Measurements from ENCODE around the gene GPR142.
A peak's percentile ranks its signal among the peaks of the same experiment; 100 is the strongest.

The GPR142 gene

DNA sequence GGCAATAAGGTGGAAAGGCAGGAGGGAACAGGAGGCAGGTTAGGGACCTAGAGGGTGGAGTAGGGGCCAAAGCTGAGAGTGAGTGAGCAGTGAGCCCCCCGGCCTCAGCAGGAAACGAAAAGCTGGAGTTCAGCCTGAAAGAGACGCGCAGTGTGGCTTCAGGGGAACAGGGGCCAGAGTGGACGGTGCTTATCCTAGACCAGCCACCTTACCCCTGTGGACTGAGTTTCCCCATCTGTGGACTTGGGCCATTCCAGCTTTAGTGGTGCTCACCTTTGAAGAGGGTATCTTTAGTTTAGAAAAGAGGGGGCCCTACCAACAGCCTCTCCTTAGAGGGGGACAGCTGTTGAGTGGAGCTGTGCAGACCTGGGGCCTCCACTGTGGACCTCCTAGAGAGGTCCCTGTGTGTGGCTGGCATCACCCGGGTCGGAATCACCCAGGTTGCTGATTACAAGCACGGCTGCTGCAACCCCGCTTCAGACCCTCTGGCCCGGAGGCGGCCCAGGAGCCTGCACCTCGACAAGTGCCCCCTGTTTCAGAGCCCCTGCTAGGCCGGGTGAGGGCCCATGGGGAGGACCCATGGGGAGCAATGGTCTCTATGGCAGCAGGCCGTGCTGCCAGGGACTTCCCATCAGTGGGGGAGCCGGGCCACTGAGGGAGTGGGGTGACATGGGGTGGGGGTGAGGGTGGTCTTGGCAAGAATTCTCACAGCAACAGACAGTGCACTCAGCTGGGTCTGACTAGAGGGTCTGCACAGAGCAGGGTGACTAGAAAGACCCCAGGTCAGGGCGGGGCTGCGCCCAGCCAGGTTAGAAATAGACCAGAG, 2.6 kb downstream of the GPR142 start:
- DNase-seq (ENCODE audit: low read depth) = no peak

DNA sequence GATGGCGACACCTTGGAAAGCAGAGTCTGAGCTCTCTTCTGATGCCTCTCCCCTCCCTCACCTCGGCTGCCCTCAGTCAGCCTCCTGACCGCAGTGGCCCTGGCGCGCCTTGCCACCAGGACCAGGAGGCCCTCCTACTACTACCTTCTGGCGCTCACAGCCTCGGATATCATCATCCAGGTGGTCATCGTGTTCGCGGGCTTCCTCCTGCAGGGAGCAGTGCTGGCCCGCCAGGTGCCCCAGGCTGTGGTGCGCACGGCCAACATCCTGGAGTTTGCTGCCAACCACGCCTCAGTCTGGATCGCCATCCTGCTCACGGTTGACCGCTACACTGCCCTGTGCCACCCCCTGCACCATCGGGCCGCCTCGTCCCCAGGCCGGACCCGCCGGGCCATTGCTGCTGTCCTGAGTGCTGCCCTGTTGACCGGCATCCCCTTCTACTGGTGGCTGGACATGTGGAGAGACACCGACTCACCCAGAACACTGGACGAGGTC, 4.4 kb downstream of the GPR142 start:
- no peak for DNase-seq (ENCODE audit: low read depth)

DNA sequence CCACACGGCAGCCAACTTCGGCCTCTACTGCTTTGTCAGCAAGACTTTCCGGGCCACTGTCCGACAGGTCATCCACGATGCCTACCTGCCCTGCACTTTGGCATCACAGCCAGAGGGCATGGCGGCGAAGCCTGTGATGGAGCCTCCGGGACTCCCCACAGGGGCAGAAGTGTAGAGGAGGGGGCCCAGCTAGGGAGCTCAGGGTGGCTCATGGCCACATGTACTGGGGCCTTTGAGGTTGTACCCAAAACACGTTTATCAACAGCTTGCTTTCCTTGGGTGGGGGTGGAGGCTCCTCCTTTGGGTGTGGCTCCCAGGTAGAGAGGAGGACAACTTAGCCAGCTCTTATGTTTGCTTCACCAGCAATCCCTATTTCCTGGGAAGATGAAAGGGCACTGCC, 5.1 kb downstream of the GPR142 start:
- no peak for DNase-seq (ENCODE audit: low read depth)

DNA sequence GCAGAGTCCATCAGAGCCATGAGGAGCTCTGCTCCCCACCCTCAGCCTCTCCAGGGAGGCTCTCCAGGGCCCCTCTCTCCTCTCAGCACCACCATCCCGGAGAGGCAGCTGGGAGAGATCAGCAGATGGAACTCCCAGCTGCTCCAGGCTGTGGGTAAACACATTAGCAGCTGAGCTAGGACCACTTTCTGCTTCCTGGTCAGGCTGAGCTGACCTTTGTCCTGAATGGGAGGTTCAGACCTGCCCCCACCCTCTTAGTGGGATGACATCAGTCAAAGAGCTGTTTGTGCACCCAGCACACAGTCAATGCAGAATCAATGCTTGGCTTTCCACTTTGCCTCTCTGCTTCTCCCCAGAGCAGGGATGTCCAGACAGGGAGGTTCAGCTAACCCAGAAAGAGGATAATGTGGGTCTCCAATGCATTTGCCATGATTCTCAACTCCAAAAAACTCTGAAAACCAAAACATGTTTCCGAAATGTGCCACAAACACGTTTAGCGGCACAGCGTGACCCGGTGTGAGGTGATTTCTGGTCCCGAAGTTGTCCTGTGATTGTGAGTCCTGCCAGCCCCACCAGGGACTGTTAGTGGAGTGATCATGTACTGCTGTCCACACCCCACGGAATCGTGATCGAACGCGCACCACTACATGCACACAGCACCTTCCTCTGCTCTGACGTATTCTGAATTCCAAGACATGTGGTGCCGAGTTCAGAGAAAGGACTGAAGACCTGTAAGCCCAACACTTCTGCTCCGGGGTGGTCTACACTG, 6.7 kb downstream of the GPR142 start:
- no peak for DNase-seq (ENCODE audit: low read depth)

- DNase-seq (ENCODE audit: low read depth) = no peak
Measured at GRCh38 chr17:74374858-74375257, 7.6 kb downstream of the GPR142 start.

DNA sequence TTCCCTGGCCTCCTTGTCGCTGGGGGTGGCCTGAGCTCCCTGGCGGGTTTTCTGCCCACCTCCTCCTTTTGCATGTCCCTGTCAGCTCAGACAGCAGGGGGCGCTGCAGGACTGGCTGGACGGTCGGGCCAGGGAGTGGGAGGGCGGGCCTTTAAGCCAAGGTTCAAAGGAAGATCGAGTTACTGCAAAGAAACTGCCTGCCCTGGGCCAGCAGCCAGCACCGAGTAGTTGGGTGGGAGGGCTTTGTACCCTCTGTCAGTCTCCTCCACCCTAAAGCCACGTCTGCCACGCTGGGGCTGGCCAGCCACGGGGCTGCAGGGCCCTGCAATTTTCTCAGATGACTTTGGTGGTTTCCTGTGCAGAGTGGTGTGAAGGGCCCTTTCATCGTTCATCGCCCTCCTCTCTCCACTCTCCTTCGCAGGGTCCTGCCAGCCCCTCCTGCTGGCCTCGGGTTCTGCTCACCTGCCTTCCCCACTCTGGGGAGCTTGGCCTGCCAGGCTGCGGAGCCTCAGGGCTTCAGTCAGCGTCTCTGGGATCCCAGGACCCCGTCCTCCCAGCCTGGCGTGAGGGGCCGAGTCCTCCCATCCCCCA, 12.3 kb downstream of the GPR142 start:
- peak; percentile 60 for DNase-seq (ENCODE audit: low read depth)

DNA sequence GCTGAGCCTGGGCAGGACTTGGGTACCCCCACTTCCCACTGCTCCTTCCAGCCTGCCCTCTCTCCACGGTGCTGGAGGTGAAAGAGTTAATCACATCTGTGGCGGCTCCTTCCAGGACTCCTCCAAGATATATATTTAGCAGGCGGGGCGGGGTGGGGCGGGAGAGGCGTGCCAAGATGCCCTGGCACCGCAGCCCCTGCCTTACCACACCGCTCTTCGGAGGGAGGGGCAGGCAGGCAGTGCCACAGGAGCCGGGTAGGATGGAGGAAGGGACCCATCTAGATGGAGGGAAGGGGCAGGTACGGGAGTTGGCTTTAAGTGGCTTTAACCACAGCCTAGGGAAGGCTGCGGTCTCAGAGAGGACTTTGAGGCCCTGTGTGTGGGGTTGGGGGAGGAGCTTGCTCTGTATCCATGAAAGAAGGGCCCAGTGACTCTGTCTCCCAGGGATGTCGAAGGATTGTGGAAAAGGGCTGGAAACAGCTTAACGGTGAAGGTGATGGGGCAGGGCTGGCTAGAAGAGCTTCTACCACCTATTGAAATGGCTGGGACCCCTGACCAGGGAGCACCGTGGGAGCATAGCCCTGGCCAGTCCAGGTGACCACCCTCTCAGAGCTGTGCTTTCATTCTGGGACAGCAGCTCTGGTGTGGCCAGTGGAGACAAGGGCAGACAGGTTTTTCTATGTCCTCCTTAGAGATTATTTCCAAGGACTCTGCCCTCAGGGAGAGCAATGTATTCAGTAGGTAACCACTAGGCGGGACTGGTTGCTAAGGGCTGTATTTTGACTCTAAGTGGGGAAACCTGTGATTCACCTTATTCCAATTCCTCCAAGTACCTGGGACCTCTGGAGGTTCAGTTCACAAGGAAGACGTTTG, 13.0 kb downstream of the GPR142 start:
- no peak for DNase-seq (ENCODE audit: low read depth)

DNA sequence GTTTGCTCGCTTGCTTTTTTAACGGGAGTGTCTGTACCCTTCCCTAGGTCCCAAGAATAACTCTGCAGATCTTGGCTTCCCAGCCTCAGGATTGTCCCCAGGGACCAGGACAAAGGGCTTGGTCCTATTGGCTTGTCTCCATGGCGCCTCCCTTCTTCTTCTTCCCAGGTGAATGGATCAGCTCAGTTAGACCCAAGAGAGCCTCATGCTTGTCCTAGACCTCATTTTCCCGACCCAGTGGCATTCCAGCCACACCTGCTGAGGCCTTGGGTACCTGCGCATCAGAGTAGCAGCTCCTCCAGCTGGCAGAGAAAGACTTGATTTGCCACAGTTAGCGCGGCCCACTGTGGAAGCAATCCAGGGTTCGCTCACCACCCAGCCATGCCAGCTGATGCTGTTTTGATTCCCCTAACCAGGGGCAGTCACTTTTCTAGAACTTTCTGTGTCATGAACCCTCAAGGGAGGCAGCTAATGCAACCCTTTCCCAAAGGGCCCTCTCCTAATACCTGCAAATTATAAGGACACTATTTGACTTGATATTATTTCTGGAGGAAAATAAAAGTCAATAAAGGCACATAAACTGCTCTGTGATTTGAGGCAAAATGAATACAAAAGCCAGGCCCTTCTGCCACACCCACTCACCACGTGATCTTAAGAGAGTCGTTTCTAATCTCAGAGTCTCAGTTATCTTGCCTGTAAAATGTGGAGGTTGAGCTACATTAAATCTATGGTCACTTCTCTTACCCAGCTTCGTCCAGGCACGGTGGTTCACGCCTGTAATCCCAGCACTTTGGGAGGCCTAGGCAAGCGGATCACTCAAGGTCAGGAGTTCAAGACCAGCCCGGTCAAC, 13.9 kb downstream of the GPR142 start:
- no peak for DNase-seq (ENCODE audit: low read depth)

GRCh38 chr17:74383141-74383540, 15.8 kb downstream of the GPR142 start:
- no peak for DNase-seq (ENCODE audit: low read depth)

- DNase-seq (ENCODE audit: low read depth) = no peak
Measured at GRCh38 chr17:74385201-74385600, 17.9 kb downstream of the GPR142 start.

DNA sequence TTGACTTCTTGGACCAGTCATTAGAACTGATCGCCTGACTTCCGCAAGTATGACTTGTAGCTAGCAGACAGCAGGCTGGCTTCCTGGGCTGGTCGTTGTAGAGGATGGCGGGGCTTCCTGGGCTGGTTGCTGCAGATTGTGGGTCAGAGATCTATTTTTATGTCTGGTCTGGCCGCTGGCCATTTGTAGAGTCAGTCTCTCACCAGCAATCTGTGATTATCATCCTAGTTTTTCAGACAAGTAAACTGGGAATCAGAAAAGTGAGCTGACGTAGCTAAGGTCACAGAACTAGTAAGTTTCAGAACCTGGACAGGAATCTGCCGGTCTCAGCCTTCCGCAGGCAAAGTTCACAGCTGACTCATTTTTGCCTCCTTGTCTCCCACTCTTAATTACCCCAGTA, 19.1 kb downstream of the GPR142 start:
- DNase-seq (ENCODE audit: low read depth) = no peak

DNA sequence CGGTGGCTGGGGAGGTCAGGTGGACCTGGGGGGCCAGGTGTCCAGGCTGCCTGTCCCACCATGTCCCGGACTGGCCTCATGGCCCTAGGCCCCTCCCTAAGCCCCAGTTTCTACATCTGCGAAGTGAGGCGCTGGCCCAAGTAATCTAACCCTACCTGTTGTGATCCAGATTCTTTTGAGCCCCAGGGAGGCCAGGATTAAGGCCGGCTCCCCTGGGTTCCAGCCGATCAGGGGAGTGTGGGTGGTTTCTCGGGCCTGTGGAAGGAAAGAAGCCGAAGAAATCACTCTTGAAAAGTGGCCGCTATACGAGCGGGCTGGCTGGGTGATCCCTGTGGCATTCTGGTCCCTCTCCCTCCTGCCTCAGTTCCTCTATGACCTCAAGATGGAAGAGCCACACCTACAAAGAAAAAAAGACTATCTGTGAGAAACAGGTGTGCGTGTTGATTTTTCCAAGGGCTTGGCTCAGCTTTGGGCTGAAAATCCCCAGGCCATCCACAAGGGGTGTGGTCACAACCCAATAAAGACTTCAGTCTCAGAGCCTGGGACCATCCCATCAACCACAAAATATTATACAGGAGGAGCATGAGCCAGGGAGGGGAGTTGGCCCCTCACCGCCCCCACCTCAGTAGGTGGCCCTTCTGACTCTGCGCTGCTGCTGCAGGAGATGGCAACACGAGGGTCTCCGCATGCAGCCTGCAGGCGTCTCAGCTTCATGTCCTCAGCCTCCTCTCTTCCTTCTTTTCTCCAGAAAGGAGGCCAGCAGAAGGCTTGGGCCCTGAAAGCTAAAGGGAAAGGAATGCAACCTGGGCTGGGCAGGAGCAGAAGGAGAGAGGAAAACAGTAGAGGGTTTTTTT, 20.3 kb downstream of the GPR142 start:
- no peak for DNase-seq (ENCODE audit: low read depth)

DNA sequence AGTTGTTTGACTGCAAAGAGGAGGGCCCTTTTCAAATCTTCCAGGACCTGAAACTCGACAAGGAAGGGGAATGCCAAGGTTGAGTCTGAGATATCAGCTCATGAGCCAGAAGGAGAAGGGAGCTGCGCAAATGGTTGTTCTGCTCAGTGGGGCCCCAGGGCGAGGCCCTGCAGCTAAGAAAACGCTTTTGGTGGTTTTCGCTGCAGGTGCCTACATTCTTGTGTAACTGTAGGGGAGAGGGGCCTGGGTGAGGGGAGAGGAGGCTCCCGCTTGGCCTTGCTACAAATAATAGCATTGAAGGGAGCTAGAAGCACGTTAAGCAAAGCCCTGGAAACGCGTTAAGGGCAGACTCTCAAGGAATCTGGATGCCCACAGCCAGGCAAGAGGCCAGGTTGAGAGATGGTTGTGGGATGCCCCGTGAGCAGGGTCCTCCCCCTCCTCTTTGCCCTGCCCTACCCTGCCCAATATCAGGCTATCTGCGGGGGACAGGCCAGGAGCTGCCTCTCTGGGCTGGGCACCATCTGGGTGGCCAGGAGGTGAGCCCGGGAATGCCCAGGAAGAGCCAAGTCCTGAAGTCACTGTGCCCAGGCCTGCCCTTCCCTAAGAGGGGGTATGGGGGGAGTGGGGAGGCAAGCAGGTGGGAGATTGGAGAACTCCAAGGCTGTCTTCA, 21.9 kb downstream of the GPR142 start:
- no peak for DNase-seq (ENCODE audit: low read depth)

GRCh38 chr17:74389937-74390679, 22.8 kb downstream of the GPR142 start:
- no peak for DNase-seq (ENCODE audit: low read depth)

- DNase-seq (ENCODE audit: low read depth) = no peak
Measured at GRCh38 chr17:74390680-74391653, 23.7 kb downstream of the GPR142 start.

DNA sequence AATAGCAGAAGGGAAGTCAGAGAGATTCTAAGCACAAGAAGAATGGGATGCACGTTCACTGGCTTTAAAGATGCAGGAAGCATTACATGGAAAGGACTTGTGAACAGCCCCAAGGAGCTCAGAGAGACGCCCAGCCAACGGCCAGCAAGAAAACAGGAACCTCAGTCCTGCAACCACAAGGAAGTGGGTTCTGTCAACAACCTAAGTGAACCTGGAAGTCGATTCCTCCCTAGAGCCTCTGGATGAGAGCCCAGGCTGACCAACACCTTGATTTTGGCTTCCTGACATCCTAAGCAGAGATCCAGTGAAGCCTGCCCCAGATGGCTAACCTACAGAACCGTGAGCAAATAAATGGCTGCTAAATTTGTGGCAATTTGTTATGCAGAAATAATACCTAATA, 24.5 kb downstream of the GPR142 start:
- DNase-seq (ENCODE audit: low read depth) = no peak

GRCh38 chr17:74392848-74393247, 25.5 kb downstream of the GPR142 start:
- no peak for DNase-seq (ENCODE audit: low read depth)

Data from CMK (cell line).